Choroid plexus epithelial cell (primary cell): ENCODE data around the gene DTNA.

Source experiments
- DNase-seq: peaks from one replicate; pipeline ENCODE4 v3.0.0-alpha.2; 2010; ENCODE audit warnings: low read depth
- H3K4me3 ChIP-seq: 2 replicates; pipeline ENCODE4 v1.5.1; 2011; ENCODE audit warnings: low read depth, mild to moderate bottlenecking, control low read depth, low read length, moderate library complexity
- CTCF ChIP-seq: conservative IDR thresholded peaks from 2 replicates; pipeline ENCODE4 v1.5.1; 2011; ENCODE audit warnings: low read depth, mild to moderate bottlenecking, control low read depth, inconsistent platforms, low read length, moderate library complexity

Gene DTNA

DNA sequence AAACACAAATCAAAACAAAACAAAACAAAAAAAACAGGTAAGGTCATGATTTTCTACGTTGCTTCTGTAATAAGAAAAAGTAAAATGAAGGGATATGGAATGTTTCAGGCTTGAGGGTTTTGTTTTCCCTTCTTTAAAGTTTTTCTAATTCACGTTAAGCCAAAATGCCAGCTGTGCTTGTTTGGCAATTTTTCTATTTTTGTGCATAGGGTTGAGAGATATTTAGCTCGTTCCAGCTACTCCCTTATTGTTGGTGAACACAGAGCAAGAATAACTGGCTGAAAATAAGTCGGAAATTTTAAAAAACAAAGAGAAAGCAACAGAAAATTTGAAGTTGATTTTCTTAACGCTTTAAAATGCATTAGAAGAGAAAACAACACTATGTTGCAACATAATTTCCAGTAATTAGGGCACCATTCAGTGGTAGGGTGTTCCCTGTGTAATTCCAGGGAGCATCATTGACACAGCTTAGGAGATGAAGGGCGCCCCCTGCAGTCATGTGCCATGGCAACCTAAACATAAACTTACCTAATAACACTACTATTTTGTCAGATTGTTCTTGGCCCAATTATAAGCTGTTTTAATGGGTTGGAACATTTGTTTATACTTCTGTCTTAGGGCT lies 99.5 kb downstream of the DTNA start:
- peak; percentile 71 for TF ChIP-seq CTCF
- DNase-seq, result peak; percentile 64
- H3K4me3 ChIP-seq, result no peak overlapping the region

- DNase-seq, result no peak
- TF ChIP-seq CTCF, result no peak
- H3K4me3 ChIP-seq, result no peak overlapping the region
These were observed 106.1 kb downstream of the DTNA start for GRCh38 chr18:34816183-34816582.

DNA sequence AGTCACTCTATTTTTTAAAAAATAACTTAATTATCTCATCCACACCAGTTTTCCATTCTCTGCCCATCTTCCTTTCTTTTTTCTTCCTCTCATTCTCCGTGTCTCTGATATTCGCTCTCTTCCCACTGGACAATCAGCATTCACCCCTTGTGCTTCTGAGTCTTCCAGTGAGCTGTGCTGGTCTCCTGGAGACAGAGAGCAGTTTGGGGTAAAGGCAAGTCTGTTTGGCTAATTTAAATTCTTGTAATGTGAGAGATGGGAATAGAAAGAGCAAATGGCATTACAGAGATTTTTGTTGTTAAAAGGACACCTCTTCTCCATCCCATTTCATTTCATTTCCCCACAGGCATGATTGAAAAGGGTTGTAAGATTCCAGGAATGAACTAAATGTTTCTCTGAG lies 107.5 kb downstream of the DTNA start:
- TF ChIP-seq CTCF, result no peak
- no peak overlapping the region for H3K4me3 ChIP-seq
- no peak for DNase-seq

DNA sequence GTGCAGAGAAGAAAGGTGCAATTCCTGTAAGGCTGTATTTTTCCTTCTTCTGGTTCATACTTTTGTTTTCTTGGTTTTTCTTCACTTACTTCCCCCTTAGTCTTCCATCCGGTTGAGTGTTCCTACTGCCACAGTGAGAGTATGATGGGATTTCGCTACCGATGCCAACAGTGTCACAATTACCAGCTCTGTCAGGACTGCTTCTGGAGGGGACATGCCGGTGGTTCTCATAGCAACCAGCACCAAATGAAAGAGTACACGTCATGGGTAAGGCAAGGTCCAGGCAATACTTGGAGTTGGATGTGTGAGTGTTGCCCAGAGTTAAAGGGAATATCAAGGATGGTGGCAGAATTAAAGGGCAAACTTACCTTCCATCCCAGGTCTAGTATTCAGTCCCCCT lies 108.0 kb downstream of the DTNA start:
- DNase-seq, result no peak
- no peak for TF ChIP-seq CTCF
- H3K4me3 ChIP-seq, result no peak overlapping the region

- no peak for TF ChIP-seq CTCF
- DNase-seq, result no peak
- no peak overlapping the region for H3K4me3 ChIP-seq
These were observed 110.4 kb downstream of the DTNA start for GRCh38 chr18:34820360-34821065.

DNA sequence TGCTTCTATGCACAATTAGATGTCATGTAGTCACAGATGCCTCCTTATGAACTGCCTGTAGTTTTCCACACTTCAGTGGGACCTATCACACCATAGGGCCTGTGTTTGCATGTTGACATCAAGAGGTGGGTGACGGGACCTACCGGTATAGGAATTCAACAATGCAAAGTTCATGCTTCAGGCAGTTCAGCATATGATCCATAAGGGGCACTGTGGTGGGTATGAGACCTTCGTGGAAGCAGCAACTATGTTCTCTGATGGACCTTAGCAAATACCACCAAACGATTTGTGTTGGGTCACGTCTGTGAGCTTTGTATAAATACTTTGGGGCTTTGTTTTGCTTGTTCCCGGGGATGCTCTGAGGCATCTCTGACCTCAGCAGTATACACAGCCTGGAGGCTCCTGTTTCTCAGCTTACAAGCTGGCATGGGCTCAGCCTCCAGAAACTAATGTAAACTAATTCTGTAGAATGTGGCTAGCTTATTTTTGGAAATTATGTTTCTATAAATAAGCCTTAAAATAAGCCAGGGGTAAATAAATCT lies 111.6 kb downstream of the DTNA start:
- peak; percentile 37 for TF ChIP-seq CTCF
- H3K4me3 ChIP-seq, result no peak overlapping the region

More for the DNA sequence above, 111.6 kb downstream of the DTNA start:
- DNase-seq, result peak; percentile 28
